Activated CD4-positive, alpha-beta T cell treated with anti-CD3 and anti-CD28 coated beads for 36 hours (primary cell): ENCODE results near the gene KIF6. TPM values are rescaled to one million over a fixed set of nuclear protein-coding genes. Genes with fewer than 3 reads are reported as not detected.
"Not testable (repeated sequence)": the region's sequence is repeated elsewhere in the genome, so short reads cannot be mapped to it uniquely, and the experiment has no call there.

Experiments
- ATAC-seq: fragments of 200-7000 bp; cut with Tn5 transposase; one replicate; pipeline ENCODE4 v1.10.0; 2021; ENCODE audit warnings: mild to moderate bottlenecking, moderate library complexity
- CTCF ChIA-PET: fragments of 350-600 bp; sonication (Branson Sonifier 250); formaldehyde crosslinking; loops from one replicate; lab custom pipeline; 2021; ENCODE audit warnings: antibody characterized with exemption; lab: Charles Lee
- POLR2A ChIA-PET: fragments of 350-600 bp; sonication (Branson Sonifier 250); formaldehyde crosslinking; loops from one replicate; lab custom pipeline; 2021; ENCODE audit warnings: antibody characterized with exemption, inconsistent platforms; lab: Charles Lee
- DNase-seq: peaks from one replicate; pipeline ENCODE4 v3.0.0-alpha.2; 2020
- H3K27ac Mint-ChIP-seq: one replicate; pipeline ENCODE4 v1.8.0; 2021; ENCODE audit warnings: mixed read lengths
- H3K27me3 Mint-ChIP-seq: one replicate; pipeline ENCODE4 v1.8.0; 2021; ENCODE audit warnings: mixed read lengths
- H3K36me3 Mint-ChIP-seq: one replicate; pipeline ENCODE4 v1.8.0; 2021; ENCODE audit warnings: low read depth, mixed read lengths
- H3K4me1 Mint-ChIP-seq: one replicate; pipeline ENCODE4 v1.8.0; 2021; ENCODE audit warnings: mixed read lengths
- H3K4me3 Mint-ChIP-seq: one replicate; pipeline ENCODE4 v1.8.0; 2021; ENCODE audit warnings: mild to moderate bottlenecking, moderate library complexity, mixed read lengths
- H3K9me3 Mint-ChIP-seq: one replicate; pipeline ENCODE4 v1.8.0; 2021; ENCODE audit warnings: low read depth, mixed read lengths
- intact Hi-C, 2 experiments: fragments of 100-400 bp; cut with DNase I in 1 of 2; cut with micrococcal nuclease in 1 of 2; formaldehyde crosslinking; loops; one replicate each; pipeline versions ENCODE4 v1.14.2 to v1.15.1; 2022 to 2024; cut with DNase I, micrococcal nuclease
- total RNA-seq, 2 experiments: library from RNA; stranded (reverse); gene quantifications; one replicate each; pipeline ENCODE4 v1.2.3, GENCODE V29; 2021

KIF6 gene
- total RNA-seq, 2 experiments from 2014 or later: 0.43 to 0.49 TPM

- no peak overlapping the region for H3K27ac Mint-ChIP-seq
- no peak for DNase-seq
- ChIA-PET CTCF (no interaction called here), POLR2A (no interaction called here)
- peaks cover 10% of the 10 kb centered on the region for H3K27me3 Mint-ChIP-seq
- no peaks in the 10 kb centered on the region for H3K4me1 Mint-ChIP-seq
- intact Hi-C loops: no loop called here
- peaks cover 1% of the 10 kb centered on the region for H3K9me3 Mint-ChIP-seq
- H3K4me3 Mint-ChIP-seq: no peak overlapping the region
- ATAC-seq: no peak
- H3K36me3 Mint-ChIP-seq: no peaks in the 10 kb centered on the region
Observed at GRCh38 chr6:39508515-39508914, 216.7 kb downstream of the KIF6 start.

GRCh38 chr6:39507331-39507998, 217.7 kb downstream of the KIF6 start:
- intact Hi-C loops: no loop called here
- H3K4me1 Mint-ChIP-seq: no peaks in the 10 kb centered on the region
- H3K4me3 Mint-ChIP-seq: no peak overlapping the region
- H3K9me3 Mint-ChIP-seq: peaks cover 9% of the 10 kb centered on the region
- ChIA-PET POLR2A (no interaction called here), CTCF (no interaction called here)
- ATAC-seq (no peak), DNase-seq (no peak)
- no peaks in the 10 kb centered on the region for H3K36me3 Mint-ChIP-seq
- H3K27me3 Mint-ChIP-seq: peaks cover 15% of the 10 kb centered on the region
- no peak overlapping the region for H3K27ac Mint-ChIP-seq

GRCh38 chr6:39502362-39502955, 222.7 kb downstream of the KIF6 start:
- Mint-ChIP-seq H3K27me3 (peaks cover 21% of the 10 kb centered on the region), H3K9me3 (peaks cover 31% of the 10 kb centered on the region)
- H3K36me3 Mint-ChIP-seq, DNase-seq, H3K27ac Mint-ChIP-seq, H3K4me1 Mint-ChIP-seq, intact Hi-C loops, ATAC-seq, H3K4me3 Mint-ChIP-seq, POLR2A ChIA-PET, CTCF ChIA-PET: not testable (repeated sequence)

GRCh38 chr6:39499053-39499452, 226.2 kb downstream of the KIF6 start:
- ChIA-PET CTCF (no interaction called here), POLR2A (interaction anchor here (1.0 kb wide), 1 partner anchor 303 kb away, joined by 5 read pairs; no protein-coding TSS in a partner anchor)
- Mint-ChIP-seq H3K4me3 (no peak overlapping the region), H3K27me3 (peaks cover 29% of the 10 kb centered on the region), H3K4me1 (no peaks in the 10 kb centered on the region), H3K9me3 (peaks cover 31% of the 10 kb centered on the region), H3K36me3 (no peaks in the 10 kb centered on the region), H3K27ac (no peak overlapping the region)
- intact Hi-C loops: no loop called here
- DNase-seq: no peak
- ATAC-seq: no peak

GRCh38 chr6:39498096-39498495, 227.1 kb downstream of the KIF6 start:
- DNase-seq (no peak), ATAC-seq (no peak)
- ChIA-PET POLR2A (no interaction called here), CTCF (interaction anchor here (0.5 kb wide), 1 partner anchor 310 kb away, joined by 3 read pairs; no protein-coding TSS in a partner anchor)
- Mint-ChIP-seq H3K4me3 (no peak overlapping the region), H3K36me3 (no peaks in the 10 kb centered on the region), H3K27ac (no peak overlapping the region), H3K9me3 (peaks cover 26% of the 10 kb centered on the region), H3K4me1 (no peaks in the 10 kb centered on the region), H3K27me3 (peaks cover 25% of the 10 kb centered on the region)
- intact Hi-C loops: no loop called here

- H3K36me3 Mint-ChIP-seq: no peaks in the 10 kb centered on the region
- ChIA-PET CTCF (no interaction called here), POLR2A (no interaction called here)
- peaks cover 25% of the 10 kb centered on the region for H3K27me3 Mint-ChIP-seq
- no peak for DNase-seq
- no peaks in the 10 kb centered on the region for H3K4me1 Mint-ChIP-seq
- H3K27ac Mint-ChIP-seq: no peak overlapping the region
- no peak for ATAC-seq
- H3K4me3 Mint-ChIP-seq: no peak overlapping the region
- peaks cover 17% of the 10 kb centered on the region for H3K9me3 Mint-ChIP-seq
- intact Hi-C loops: no loop called here
Observed at GRCh38 chr6:39496915-39497314, 228.3 kb downstream of the KIF6 start.

- ChIA-PET POLR2A (no interaction called here), CTCF (no interaction called here)
- no peak overlapping the region for H3K4me3 Mint-ChIP-seq
- peaks cover 23% of the 10 kb centered on the region for H3K27me3 Mint-ChIP-seq
- H3K4me1 Mint-ChIP-seq: no peaks in the 10 kb centered on the region
- no peak for ATAC-seq
- peaks cover 13% of the 10 kb centered on the region for H3K9me3 Mint-ChIP-seq
- H3K27ac Mint-ChIP-seq: no peak overlapping the region
- no peak for DNase-seq
- no peaks in the 10 kb centered on the region for H3K36me3 Mint-ChIP-seq
- intact Hi-C loops: no loop called here
Observed at GRCh38 chr6:39496456-39496855, 228.8 kb downstream of the KIF6 start.

- no peak for DNase-seq
- Mint-ChIP-seq H3K36me3 (no peaks in the 10 kb centered on the region), H3K4me3 (no peak overlapping the region), H3K27me3 (peaks cover 22% of the 10 kb centered on the region), H3K4me1 (no peaks in the 10 kb centered on the region), H3K9me3 (peaks cover 5% of the 10 kb centered on the region), H3K27ac (no peak overlapping the region)
- CTCF ChIA-PET: no interaction called here
- POLR2A ChIA-PET: no interaction called here
- intact Hi-C loops: no loop called here
- ATAC-seq: no peak
Observed at GRCh38 chr6:39495640-39496039, 229.6 kb downstream of the KIF6 start.

- Mint-ChIP-seq H3K27ac (no peak overlapping the region), H3K9me3 (peaks cover 4% of the 10 kb centered on the region), H3K36me3 (no peaks in the 10 kb centered on the region), H3K4me3 (no peak overlapping the region), H3K27me3 (peaks cover 25% of the 10 kb centered on the region), H3K4me1 (no peaks in the 10 kb centered on the region)
- CTCF ChIA-PET: no interaction called here
- POLR2A ChIA-PET: no interaction called here
- intact Hi-C loops: no loop called here
- DNase-seq (no peak), ATAC-seq (no peak)
Observed at GRCh38 chr6:39494998-39495397, 230.2 kb downstream of the KIF6 start.

- Mint-ChIP-seq H3K4me3 (no peak overlapping the region), H3K36me3 (no peaks in the 10 kb centered on the region), H3K27ac (no peak overlapping the region), H3K27me3 (peaks cover 24% of the 10 kb centered on the region), H3K9me3 (no peaks in the 10 kb centered on the region), H3K4me1 (no peaks in the 10 kb centered on the region)
- DNase-seq (no peak), ATAC-seq (no peak)
- ChIA-PET CTCF (no interaction called here), POLR2A (no interaction called here)
- intact Hi-C loops: no loop called here
Observed at GRCh38 chr6:39493777-39494176, 231.4 kb downstream of the KIF6 start.

GRCh38 chr6:39493174-39493573, 232.0 kb downstream of the KIF6 start:
- H3K36me3 Mint-ChIP-seq: no peaks in the 10 kb centered on the region
- H3K9me3 Mint-ChIP-seq: no peaks in the 10 kb centered on the region
- H3K4me3 Mint-ChIP-seq: no peak overlapping the region
- ChIA-PET POLR2A (no interaction called here), CTCF (no interaction called here)
- ATAC-seq (no peak), DNase-seq (no peak)
- H3K27me3 Mint-ChIP-seq: peaks cover 24% of the 10 kb centered on the region
- no peak overlapping the region for H3K27ac Mint-ChIP-seq
- intact Hi-C loops: no loop called here
- H3K4me1 Mint-ChIP-seq: no peaks in the 10 kb centered on the region

GRCh38 chr6:39490108-39490507, 235.1 kb downstream of the KIF6 start:
- ATAC-seq: no peak
- DNase-seq: no peak
- intact Hi-C loops: no loop called here
- Mint-ChIP-seq H3K27ac (no peak overlapping the region), H3K27me3 (peaks cover 18% of the 10 kb centered on the region), H3K4me1 (no peaks in the 10 kb centered on the region), H3K4me3 (no peak overlapping the region), H3K36me3 (no peaks in the 10 kb centered on the region), H3K9me3 (no peaks in the 10 kb centered on the region)
- ChIA-PET CTCF (no interaction called here), POLR2A (no interaction called here)
